GM21737 (cell line): Measurements from ENCODE around the gene CLTA.
A peak's percentile ranks its signal among the peaks of the same experiment; 100 is the strongest.
"Not testable (repeated sequence)": the region's sequence is repeated elsewhere in the genome, so short reads cannot be mapped to it uniquely, and the experiment has no call there.

ENCODE experiments used
- ATAC-seq: cut with Tn5 transposase; IDR thresholded peaks from one replicate; pipeline ENCODE4 v1.9.1; 2021; ENCODE audit warnings: mild to moderate bottlenecking, moderate library complexity; ENCODE audit not compliant: unreplicated experiment

Gene CLTA

GRCh38 chr9:36222449-36222848 lies 31.7 kb downstream of the CLTA start:
- no peak for ATAC-seq

GRCh38 chr9:36237230-36237629 lies 46.5 kb downstream of the CLTA start:
- no peak for ATAC-seq

- not testable (repeated sequence) for ATAC-seq
Measured at GRCh38 chr9:36239205-36239604, 48.5 kb downstream of the CLTA start.

- not testable (repeated sequence) for ATAC-seq
Measured at GRCh38 chr9:36239675-36240074, 49.0 kb downstream of the CLTA start.

- ATAC-seq = no peak
Measured at GRCh38 chr9:36245906-36246305, 55.2 kb downstream of the CLTA start.

- ATAC-seq = no peak
Measured at GRCh38 chr9:36247356-36247755, 56.6 kb downstream of the CLTA start.

- ATAC-seq = not testable (repeated sequence)
Measured at GRCh38 chr9:36248061-36248460, 57.3 kb downstream of the CLTA start.

GRCh38 chr9:36249189-36249588 lies 58.5 kb downstream of the CLTA start:
- no peak for ATAC-seq

- no peak for ATAC-seq
Measured at GRCh38 chr9:36250079-36250478, 59.4 kb downstream of the CLTA start.

- ATAC-seq = no peak
Measured at GRCh38 chr9:36251428-36251827, 60.7 kb downstream of the CLTA start.

- peak; percentile 96 for ATAC-seq
Measured at GRCh38 chr9:36258208-36258995, 67.7 kb downstream of the CLTA start, which contains the start of gene GNE. TSS of gene GNE (minus strand) at chr9:36258448. CDS start at chr9:36249355, 9,093 bp downstream.

GRCh38 chr9:36258996-36259533 lies 68.3 kb downstream of the CLTA start:
- no peak for ATAC-seq
